Measurements from ENCODE around the gene B4GALT2. TPM values are rescaled to one million over a fixed set of nuclear protein-coding genes. Genes with fewer than 3 reads are reported as not detected.

The B4GALT2 gene
- total and polyA plus RNA-seq, 10 of the 15 experiments (the other 5 are each of a cell fraction or from before 2014, with no cell fraction given), result 0.98 to 61.0 (median 23.4) TPM

GRCh38 chr1:44021156-44021555 is 42.1 kb downstream of the B4GALT2 start:
- CTCF ChIA-PET, result interaction anchor here (1.3 to 2.9 kb wide), 3 partner anchors 16 to 43 kb away, joined by 3 to 9 read pairs (median 5); no protein-coding TSS in a partner anchor
- no TSS peak for BruUV-seq (replicated peaks)
- ATAC-seq (no peak), DNase-seq (ENCODE audit: low read depth, low spot score) (no peak), FAIRE-seq (no peak)
- TF ChIP-seq NFXL1 (IDR thresholded peaks at IDR 0.05; ENCODE audit: borderline replicate concordance), result no peak
- TF ChIP-seq CREB1 (IDR thresholded peaks at IDR 0.05; ENCODE audit: low read depth), result no peak
- TF ChIP-seq, protein P1, sequence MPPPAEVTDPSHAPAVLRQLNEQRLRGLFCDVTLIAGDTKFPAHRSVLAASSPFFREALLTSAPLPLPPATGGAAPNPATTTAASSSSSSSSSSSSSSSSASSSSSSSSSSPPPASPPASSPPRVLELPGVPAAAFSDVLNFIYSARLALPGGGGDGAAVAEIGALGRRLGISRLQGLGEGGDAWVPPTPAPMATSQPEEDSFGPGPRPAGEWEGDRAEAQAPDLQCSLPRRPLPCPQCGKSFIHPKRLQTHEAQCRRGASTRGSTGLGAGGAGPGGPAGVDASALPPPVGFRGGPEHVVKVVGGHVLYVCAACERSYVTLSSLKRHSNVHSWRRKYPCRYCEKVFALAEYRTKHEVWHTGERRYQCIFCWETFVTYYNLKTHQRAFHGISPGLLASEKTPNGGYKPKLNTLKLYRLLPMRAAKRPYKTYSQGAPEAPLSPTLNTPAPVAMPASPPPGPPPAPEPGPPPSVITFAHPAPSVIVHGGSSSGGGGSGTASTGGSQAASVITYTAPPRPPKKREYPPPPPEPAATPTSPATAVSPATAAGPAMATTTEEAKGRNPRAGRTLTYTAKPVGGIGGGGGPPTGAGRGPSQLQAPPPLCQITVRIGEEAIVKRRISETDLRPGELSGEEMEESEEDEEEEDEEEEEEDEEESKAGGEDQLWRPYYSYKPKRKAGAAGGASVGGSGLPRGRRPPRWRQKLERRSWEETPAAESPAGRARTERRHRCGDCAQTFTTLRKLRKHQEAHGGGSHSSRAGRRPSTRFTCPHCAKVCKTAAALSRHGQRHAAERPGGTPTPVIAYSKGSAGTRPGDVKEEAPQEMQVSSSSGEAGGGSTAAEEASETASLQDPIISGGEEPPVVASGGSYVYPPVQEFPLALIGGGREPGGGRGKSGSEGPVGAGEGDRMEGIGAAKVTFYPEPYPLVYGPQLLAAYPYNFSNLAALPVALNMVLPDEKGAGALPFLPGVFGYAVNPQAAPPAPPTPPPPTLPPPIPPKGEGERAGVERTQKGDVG (CRISPR knock-in tag; IDR thresholded peaks at IDR 0.05), result no peak
- no peak for TF ChIP-seq TCF7 (IDR thresholded peaks at IDR 0.05; ENCODE audit: borderline replicate concordance)
- TF ChIP-seq SMAD5 (IDR thresholded peaks at IDR 0.05; ENCODE audit: low read depth), result no peak
- no peak for TF ChIP-seq RAD51 (IDR thresholded peaks at IDR 0.05)
- TF ChIP-seq POU2F2 (IDR thresholded peaks at IDR 0.05; ENCODE audit: borderline replicate concordance, low read depth, low read length), result no peak
- no peak for TF ChIP-seq EGR1 (IDR thresholded peaks at IDR 0.05; ENCODE audit: borderline replicate concordance in 1 of 2, low read depth in 2 of 2, low read length in 2 of 2)
- no peak for TF ChIP-seq PAX8 (IDR thresholded peaks at IDR 0.05)
- no peak for TF ChIP-seq MEF2B (IDR thresholded peaks at IDR 0.05; ENCODE audit: partially characterized antibody, poor library complexity, severe bottlenecking)
- TF ChIP-seq IRF4 (IDR thresholded peaks at IDR 0.05; ENCODE audit: low read depth, low read length), result no peak
- no peak for TF ChIP-seq LARP7 (IDR thresholded peaks at IDR 0.05)
- TF ChIP-seq SUPT20H (IDR thresholded peaks at IDR 0.05; ENCODE audit: borderline replicate concordance, control insufficient read depth, low read depth, low read length), result no peak
- TF ChIP-seq FOXM1 (IDR thresholded peaks at IDR 0.05; ENCODE audit: low read depth, low read length), result no peak
- no peak for TF ChIP-seq SMC3 (IDR thresholded peaks at IDR 0.05; ENCODE audit: borderline replicate concordance, low read length)
- no peak for TF ChIP-seq MYC (IDR thresholded peaks at IDR 0.05; ENCODE audit: insufficient read depth, insufficient read length, insufficient replicate concordance, low read length, severe bottlenecking)
- no peak for TF ChIP-seq MLLT1 (IDR thresholded peaks at IDR 0.05)
- no peak for TF ChIP-seq CHD2 (IDR thresholded peaks at IDR 0.05; ENCODE audit: borderline replicate concordance, low read depth, low read length)
- no peak for TF ChIP-seq BACH1 (IDR thresholded peaks at IDR 0.05; ENCODE audit: borderline replicate concordance)
- TF ChIP-seq RBBP5 (conservative IDR thresholded peaks at IDR 0.05), result no peak
- Histone ChIP-seq H3K36me3 (ENCODE audit: control insufficient read depth in 2 of 2, insufficient read depth in 2 of 2, low read length in 1 of 2) (no peaks in the 10 kb centered on the region), H2AFZ (ENCODE audit: control insufficient read depth, low read depth, low read length) (no peak overlapping the region), H3K4me2 (ENCODE audit: control insufficient read depth, insufficient read depth) (no peak overlapping the region), H3K4me3 (no peak overlapping the region), H3K27ac (ENCODE audit: control insufficient read depth, insufficient read depth) (no peak overlapping the region), H4K20me1 (ENCODE audit: control insufficient read depth, insufficient read depth) (no peaks in the 10 kb centered on the region), H3K27me3 (replicated peaks in 1 of 2; ENCODE audit: control insufficient read depth in 2 of 2, insufficient read depth in 2 of 2, low read length in 1 of 2) (no peaks in the 10 kb centered on the region), H3K79me2 (ENCODE audit: control insufficient read depth, insufficient read depth, low read length) (no peaks in the 10 kb centered on the region), H3K9me3 (replicated peaks; ENCODE audit: control insufficient read depth, insufficient read depth, low read length) (no peaks in the 10 kb centered on the region), H3K9ac (ENCODE audit: control insufficient read depth, insufficient read depth, low read length) (no peak overlapping the region), H3K4me1 (ENCODE audit: control insufficient read depth, insufficient read depth, low read length) (peaks cover 4% of the 10 kb centered on the region; the same call in 1 of the 2 replicates)
- POLR2A ChIA-PET, result interaction anchor here (0.8 kb wide), 1 partner anchor 45 kb away, joined by 3 read pairs; no protein-coding TSS in a partner anchor
- SMC1A ChIA-PET (ENCODE audit: uncharacterized antibody, unreplicated experiment), result no interaction called here
- in situ Hi-C loops (cut with MboI), result no loop called here
- 17% methylated on average over 8 of the region's 8 CpGs for WGBS (ENCODE audit: insufficient coverage, insufficient replicate concordance, low lambda C conversion rate, missing lambda C conversion rate)
- intact Hi-C loops (cut with micrococcal nuclease; ENCODE audit: unreplicated experiment), result no loop called here
- RAD21 ChIA-PET (ENCODE audit: unreplicated experiment), result interaction anchor here (1.0 kb wide), 1 partner anchor 16 kb away, joined by 3 read pairs; no protein-coding TSS in a partner anchor

Measured in GM12878 (cell line).